Measurements from ENCODE around the gene SH3PXD2A.

SH3PXD2A gene

GRCh38 chr10:103553743-103554487 lies 301.5 kb downstream of the SH3PXD2A start:
- in situ Hi-C loops (cut with HindIII; ENCODE audit: low sequenced_read_pairs), result no loop called here
- no peak overlapping the region for H3K4me3 ChIP-seq (ENCODE audit: low read depth, low read length)
- TF ChIP-seq CTCF (IDR thresholded peaks at IDR 0.05; ENCODE audit: low read depth, low read length, missing control alignments), result no peak
- no peak for DNase-seq (ENCODE audit: low read depth)

GRCh38 chr10:103552856-103553742 lies 302.3 kb downstream of the SH3PXD2A start:
- no peak overlapping the region for H3K4me3 ChIP-seq (ENCODE audit: low read depth, low read length)
- in situ Hi-C loops (cut with HindIII; ENCODE audit: low sequenced_read_pairs), result no loop called here
- DNase-seq (ENCODE audit: low read depth), result no peak
- no peak for TF ChIP-seq CTCF (IDR thresholded peaks at IDR 0.05; ENCODE audit: low read depth, low read length, missing control alignments)

- no peak for DNase-seq (ENCODE audit: low read depth)
- H3K4me3 ChIP-seq (ENCODE audit: low read depth, low read length), result no peak overlapping the region
- in situ Hi-C loops (cut with HindIII; ENCODE audit: low sequenced_read_pairs), result no loop called here
- TF ChIP-seq CTCF (IDR thresholded peaks at IDR 0.05; ENCODE audit: low read depth, low read length, missing control alignments), result no peak
These were observed 303.5 kb downstream of the SH3PXD2A start for GRCh38 chr10:103551619-103552602.

GRCh38 chr10:103550229-103550628 lies 305.1 kb downstream of the SH3PXD2A start:
- TF ChIP-seq CTCF (IDR thresholded peaks at IDR 0.05; ENCODE audit: low read depth, low read length, missing control alignments), result no peak
- no peak for DNase-seq (ENCODE audit: low read depth)
- in situ Hi-C loops (cut with HindIII; ENCODE audit: low sequenced_read_pairs), result no loop called here
- H3K4me3 ChIP-seq (ENCODE audit: low read depth, low read length), result no peak overlapping the region

GRCh38 chr10:103549349-103549685 lies 306.1 kb downstream of the SH3PXD2A start:
- in situ Hi-C loops (cut with HindIII; ENCODE audit: low sequenced_read_pairs), result loop anchor here (5.0 kb wide), 1 partner anchor 37 kb away; no protein-coding TSS in a partner anchor
- DNase-seq (ENCODE audit: low read depth), result no peak
- TF ChIP-seq CTCF (IDR thresholded peaks at IDR 0.05; ENCODE audit: low read depth, low read length, missing control alignments), result no peak
- no peak overlapping the region for H3K4me3 ChIP-seq (ENCODE audit: low read depth, low read length)

Measured in astrocyte of the cerebellum (primary cell).